ENCODE measurements around the gene HOPX. TPM values are rescaled to one million over a fixed set of nuclear protein-coding genes. Genes with fewer than 3 reads are reported as not detected.

HOPX gene
- total RNA-seq, 2 donors from 2014 or later, result 12.2 to 117 TPM

GRCh38 chr4:56683455-56683854, 2.4 kb upstream of the HOPX start:
- Histone ChIP-seq H3K36me3 (no peaks in the 10 kb centered on the region), H3K4me3 (no peak overlapping the region), H3K4me1 (replicated peaks) (peaks cover 2% of the 10 kb centered on the region), H3K27ac (no peak overlapping the region), H3K27me3 (replicated peaks; ENCODE audit: insufficient read depth) (no peaks in the 10 kb centered on the region), H3K9me3 (no peaks in the 10 kb centered on the region)
- intact Hi-C loops (cut with DNase I), result no loop called here
- DNase-seq (ENCODE audit: low spot score), result no peak
- 99% methylated on average over 2 of the region's 2 CpGs for WGBS
- no peak for TF ChIP-seq CTCF (IDR thresholded peaks at IDR 0.05)
- no peak for TF ChIP-seq POLR2AphosphoS5 (IDR thresholded peaks at IDR 0.05)
- TF ChIP-seq POLR2A (IDR thresholded peaks at IDR 0.05), result no peak

GRCh38 chr4:56681853-56682525, 893 bp upstream of the HOPX start:
- H3K4me3 ChIP-seq, result no peak overlapping the region
- TF ChIP-seq POLR2A (IDR thresholded peaks at IDR 0.05), result no peak
- TF ChIP-seq POLR2AphosphoS5 (IDR thresholded peaks at IDR 0.05), result no peak
- WGBS, result 28% methylated on average over 12 of the region's 12 CpGs

GRCh38 chr4:56680266-56680665, 830 bp downstream of the HOPX start:
- Histone ChIP-seq H3K36me3 (no peaks in the 10 kb centered on the region), H3K4me1 (replicated peaks) (peaks cover 2% of the 10 kb centered on the region), H3K9me3 (no peaks in the 10 kb centered on the region), H3K27ac (no peak overlapping the region), H3K27me3 (replicated peaks; ENCODE audit: insufficient read depth) (no peaks in the 10 kb centered on the region), H3K4me3 (no peak overlapping the region)
- TF ChIP-seq POLR2AphosphoS5 (IDR thresholded peaks at IDR 0.05) (no peak), POLR2A (IDR thresholded peaks at IDR 0.05) (no peak), CTCF (IDR thresholded peaks at IDR 0.05) (no peak)
- WGBS, result 26% methylated on average over 1 of the region's 1 CpG
- DNase-seq (ENCODE audit: low spot score), result no peak
- intact Hi-C loops (cut with DNase I), result no loop called here

More at GRCh38 chr4:56681853-56682525, 893 bp upstream of the HOPX start:
- no peak for DNase-seq (ENCODE audit: low spot score)
- Histone ChIP-seq H3K27ac (peak overlapping the region; percentile 60 to 77), H3K27me3 (replicated peaks; ENCODE audit: insufficient read depth) (no peaks in the 10 kb centered on the region), H3K4me1 (replicated peaks) (peaks cover 2% of the 10 kb centered on the region), H3K9me3 (no peaks in the 10 kb centered on the region), H3K36me3 (no peaks in the 10 kb centered on the region)
- intact Hi-C loops (cut with DNase I), result no loop called here

- DNase-seq (ENCODE audit: low spot score), result no peak
- Histone ChIP-seq H3K27ac (no peak overlapping the region), H3K36me3 (no peaks in the 10 kb centered on the region), H3K4me1 (replicated peaks) (peaks cover 2% of the 10 kb centered on the region), H3K9me3 (no peaks in the 10 kb centered on the region), H3K27me3 (replicated peaks; ENCODE audit: insufficient read depth) (no peaks in the 10 kb centered on the region), H3K4me3 (no peak overlapping the region)
- intact Hi-C loops (cut with DNase I), result no loop called here
- WGBS, result 43% methylated on average over 4 of the region's 4 CpGs
- TF ChIP-seq POLR2A (IDR thresholded peaks at IDR 0.05), result no peak
- no peak for TF ChIP-seq POLR2AphosphoS5 (IDR thresholded peaks at IDR 0.05)
- TF ChIP-seq CTCF (IDR thresholded peaks at IDR 0.05), result no peak
Measured at GRCh38 chr4:56677711-56678110, 3.4 kb downstream of the HOPX start.

- DNase-seq (ENCODE audit: low spot score), result no peak
- intact Hi-C loops (cut with DNase I), result no loop called here
- Histone ChIP-seq H3K36me3 (no peaks in the 10 kb centered on the region), H3K9me3 (no peaks in the 10 kb centered on the region), H3K4me3 (no peak overlapping the region), H3K27me3 (replicated peaks; ENCODE audit: insufficient read depth) (no peaks in the 10 kb centered on the region), H3K27ac (no peak overlapping the region), H3K4me1 (replicated peaks) (no peaks in the 10 kb centered on the region)
- TF ChIP-seq POLR2A (IDR thresholded peaks at IDR 0.05) (no peak), CTCF (IDR thresholded peaks at IDR 0.05) (no peak), POLR2AphosphoS5 (IDR thresholded peaks at IDR 0.05) (peak; percentile 26)
- WGBS, result 34% methylated on average over 3 of the region's 3 CpGs
Measured at GRCh38 chr4:56674984-56675383, 6.1 kb downstream of the HOPX start.
